ENCODE data around the gene NHERF2. TPM values are rescaled to one million over a fixed set of nuclear protein-coding genes. Genes with fewer than 3 reads are reported as not detected.

The NHERF2 gene
- total and polyA plus RNA-seq, 2 of the 4 experiments (the other 2 are of a cell fraction) = 18.6 to 77.8 TPM

GRCh38 chr16:2063861-2064260 lies 37.2 kb downstream of the NHERF2 start:
- no peak overlapping the region for H4K8ac ChIP-seq (ENCODE audit: low read depth in 2 of 2, low read length in 2 of 2)
- no peak overlapping the region for H3K4ac ChIP-seq (ENCODE audit: low read depth, low read length)
- H3K27me3 ChIP-seq (ENCODE audit: control insufficient read depth, insufficient read depth, low read length) = no peaks in the 10 kb centered on the region
- H3K79me1 ChIP-seq (ENCODE audit: low read depth in 1 of 2, low read length in 2 of 2) = peaks cover 0 to 9% of the 10 kb centered on the region in 2 experiments; a peak in 1 of 4 replicates
- H3K9me3 ChIP-seq (ENCODE audit: control insufficient read depth, insufficient read depth, low read length) = no peaks in the 10 kb centered on the region
- H2BK120ac ChIP-seq (ENCODE audit: low read depth, low read length) = no peak overlapping the region
- H3K27ac ChIP-seq (ENCODE audit: insufficient read depth, low read length) = no peak overlapping the region
- no peak overlapping the region for H2AK5ac ChIP-seq (ENCODE audit: low read depth, low read length)
- 95% methylated on average over 25 of the region's 25 CpGs; no CpG with 5 or more reads in 1 of the 2 experiments for WGBS, 2 experiments (ENCODE audit: extremely low coverage in 2 of 2, insufficient read length in 1 of 2)
- no peak overlapping the region for H4K5ac ChIP-seq (ENCODE audit: low read depth, low read length)
- TF ChIP-seq RAD21 (IDR thresholded peaks at IDR 0.05; ENCODE audit: low read length) (no peak), CTCF (conservative IDR thresholded peaks at IDR 0.05; ENCODE audit: low read depth, low read length) (no peak), CEBPB (IDR thresholded peaks at IDR 0.05; ENCODE audit: low read depth, low read length) (no peak), USF2 (IDR thresholded peaks at IDR 0.05; ENCODE audit: low read depth, low read length) (no peak), MAZ (IDR thresholded peaks at IDR 0.05; ENCODE audit: borderline replicate concordance, low read depth, low read length) (no peak), ELK1 (IDR thresholded peaks at IDR 0.05; ENCODE audit: borderline replicate concordance, low read depth, low read length) (no peak)
- H3K4me1 ChIP-seq (ENCODE audit: control insufficient read depth, insufficient read depth, low read length) = no peaks in the 10 kb centered on the region
- dilution Hi-C loops (cut with HindIII; ENCODE audit: low sequenced_read_pairs, unreplicated experiment) = no loop called here
- no peak overlapping the region for H2BK5ac ChIP-seq (ENCODE audit: low read depth, low read length, poor library complexity, severe bottlenecking)
- no peak overlapping the region for H2AFZ ChIP-seq (replicated peaks; ENCODE audit: low read length, poor library complexity)
- H2BK15ac ChIP-seq (ENCODE audit: low read depth, low read length) = no peak overlapping the region
- DNase-seq (no peak), ATAC-seq (ENCODE audit: low read depth) (no peak)
- no peak overlapping the region for H3K23ac ChIP-seq (ENCODE audit: low read depth, low read length)
- ChIA-PET POLR2A (ENCODE audit: unreplicated experiment) (no interaction called here), CTCF (no interaction called here)
- no peak overlapping the region for H3K4me2 ChIP-seq (ENCODE audit: low read depth, low read length)
- no peak overlapping the region for H3K18ac ChIP-seq (ENCODE audit: low read depth, low read length)
- no peak overlapping the region for H2AK9ac ChIP-seq (replicated peaks; ENCODE audit: low read depth, low read length, poor library complexity)
- no peak overlapping the region for H3K56ac ChIP-seq (ENCODE audit: extremely low read depth, insufficient read depth, low read length)
- no peak overlapping the region for H2BK20ac ChIP-seq (ENCODE audit: low read depth, low read length)
- no peaks in the 10 kb centered on the region; the same call in 1 of the 2 replicates for H4K20me1 ChIP-seq (ENCODE audit: insufficient read depth, low read length)
- no peak overlapping the region for H4K91ac ChIP-seq (ENCODE audit: insufficient read depth, low read depth, low read length)
- H3K36me3 ChIP-seq (ENCODE audit: control insufficient read depth, insufficient read depth, low read length) = peaks cover 60% of the 10 kb centered on the region
- in situ Hi-C loops (cut with MboI; ENCODE audit: low sequenced_read_pairs) = no loop called here
- intact Hi-C loops (cut with micrococcal nuclease) = no loop called here
- no TSS peak for BruUV-seq (replicated peaks)
- H3K4me3 ChIP-seq (ENCODE audit: insufficient read depth, low read depth, low read length) = no peak overlapping the region
- no peak overlapping the region for H3K14ac ChIP-seq (replicated peaks; ENCODE audit: low read depth, low read length)
- H3K9ac ChIP-seq (ENCODE audit: low read depth, low read length) = no peak overlapping the region
- H3K9me1 ChIP-seq (ENCODE audit: insufficient read depth, low read length) = 0 out of 2 replicates have a peak, but pooled peaks cover 5% of the 10 kb centered on the region
